Fibroblast of peridontal ligament (primary cell): ENCODE results near the gene TTC28.

Source experiments
- DNase-seq: peaks from one replicate; pipeline ENCODE4 v3.0.0-alpha.2; 2010; ENCODE audit errors: extremely low read depth

TTC28 gene

DNA sequence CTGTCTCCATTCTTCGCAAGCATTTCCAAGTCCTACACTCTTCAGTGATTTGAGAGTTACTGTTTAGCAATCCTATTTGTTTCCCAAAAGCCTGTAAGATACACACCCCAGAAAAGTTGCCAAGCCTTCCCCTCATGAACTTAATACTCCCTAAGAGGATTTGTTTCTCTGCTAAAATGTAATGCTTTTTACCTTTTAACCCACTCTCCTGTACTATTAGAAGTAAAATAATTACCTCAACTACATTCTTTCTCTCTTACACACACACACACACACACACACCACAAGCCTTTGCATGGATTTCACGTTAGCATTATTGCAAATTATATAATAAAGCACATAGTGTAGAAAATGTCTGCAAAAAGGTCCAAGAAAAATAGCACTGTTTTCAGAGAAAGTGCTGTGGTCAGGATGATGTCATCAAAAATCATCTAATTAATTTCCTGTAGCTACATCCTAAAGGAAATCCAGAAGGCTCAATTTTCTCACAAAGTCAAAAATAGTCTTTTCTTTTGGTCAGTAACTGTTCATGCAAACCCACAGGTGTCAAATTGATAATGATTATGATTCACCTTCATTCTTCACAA, 396.5 kb downstream of the TTC28 start:
- peak; percentile 70 for DNase-seq

DNA sequence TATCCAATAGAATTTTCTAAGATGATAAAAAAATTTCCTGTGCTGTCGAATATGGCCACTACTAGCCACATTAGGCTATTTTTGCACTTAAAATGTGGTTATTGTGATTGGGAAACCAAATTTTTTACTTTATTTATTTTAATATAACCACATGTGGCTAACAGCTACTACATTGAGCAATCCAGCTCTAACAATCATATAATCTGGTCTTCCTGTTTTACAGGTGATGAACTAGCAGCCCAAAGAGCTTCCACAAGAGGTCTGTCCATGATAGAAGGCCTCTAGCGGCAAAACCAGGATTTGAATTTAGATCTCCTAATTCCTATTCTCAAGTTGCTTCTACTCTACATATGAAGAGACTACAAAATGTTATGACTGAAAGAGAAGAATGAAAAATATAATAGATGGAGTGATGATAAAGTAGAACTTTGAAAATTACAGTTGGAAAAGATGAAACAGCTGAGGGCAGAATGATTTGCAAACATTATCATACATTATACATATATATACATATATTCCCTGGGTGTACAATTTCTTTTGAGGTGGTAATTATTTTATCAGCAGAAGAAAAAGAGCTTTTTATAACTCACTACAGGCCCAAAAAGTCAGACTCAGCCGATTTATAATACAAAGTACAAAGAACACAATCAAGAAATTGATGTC, 397.1 kb downstream of the TTC28 start:
- peak; percentile 78 for DNase-seq

DNA sequence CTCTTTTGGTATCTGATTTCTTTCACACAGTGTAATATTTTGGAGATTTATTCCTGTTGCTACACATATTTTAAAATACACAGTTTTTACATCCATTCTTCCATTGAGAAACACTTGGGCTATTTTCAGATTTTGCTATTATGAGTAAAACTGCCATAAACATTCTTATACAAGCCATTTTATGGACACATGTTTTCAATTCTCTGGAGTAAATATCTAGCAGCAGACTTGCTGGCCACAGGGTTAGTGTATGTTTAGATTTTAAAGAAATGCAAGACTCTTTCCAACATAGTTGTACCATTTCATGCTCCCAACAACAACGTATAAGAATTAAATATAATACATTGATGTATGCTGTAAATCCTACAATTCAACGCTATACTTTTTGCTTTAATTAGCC, 399.8 kb downstream of the TTC28 start:
- DNase-seq: peak; percentile 93

DNA sequence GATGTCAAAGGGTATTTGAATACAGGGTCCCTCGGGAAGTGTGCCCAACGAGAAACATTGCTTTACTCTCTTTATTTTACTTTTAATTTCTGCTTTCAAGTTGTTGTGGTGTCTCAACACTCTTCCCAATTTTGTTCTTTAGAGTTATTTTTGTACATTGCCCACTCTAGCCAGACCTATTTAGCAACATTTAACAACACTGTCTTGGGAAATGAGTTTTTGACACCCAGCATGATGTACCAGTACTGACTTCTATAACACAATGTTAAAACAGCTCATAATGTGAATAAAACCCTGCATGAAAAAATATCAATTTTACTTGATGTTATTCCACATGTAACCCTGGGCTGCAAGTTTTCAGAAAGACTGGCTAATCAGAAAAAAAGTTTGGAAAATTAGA, 410.4 kb downstream of the TTC28 start:
- no peak for DNase-seq

DNA sequence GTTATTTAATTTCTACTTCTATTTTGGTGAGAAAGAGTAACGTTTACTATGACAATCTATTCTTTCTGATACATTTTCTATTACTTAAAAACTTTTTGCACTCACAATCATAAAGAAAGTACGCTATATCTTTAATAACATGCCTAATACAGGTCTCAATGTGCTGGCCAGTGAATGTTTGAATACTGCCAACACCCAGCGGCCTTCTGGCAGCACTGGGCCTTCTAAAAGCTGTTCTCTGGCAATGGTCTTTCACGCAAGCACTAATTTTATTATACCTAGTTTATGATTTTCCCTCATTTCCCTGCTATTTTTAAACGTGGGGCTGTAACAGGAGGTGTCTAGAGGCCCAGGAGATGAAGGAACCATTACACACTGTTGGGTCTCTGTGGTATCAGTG, 410.8 kb downstream of the TTC28 start:
- DNase-seq: no peak

DNA sequence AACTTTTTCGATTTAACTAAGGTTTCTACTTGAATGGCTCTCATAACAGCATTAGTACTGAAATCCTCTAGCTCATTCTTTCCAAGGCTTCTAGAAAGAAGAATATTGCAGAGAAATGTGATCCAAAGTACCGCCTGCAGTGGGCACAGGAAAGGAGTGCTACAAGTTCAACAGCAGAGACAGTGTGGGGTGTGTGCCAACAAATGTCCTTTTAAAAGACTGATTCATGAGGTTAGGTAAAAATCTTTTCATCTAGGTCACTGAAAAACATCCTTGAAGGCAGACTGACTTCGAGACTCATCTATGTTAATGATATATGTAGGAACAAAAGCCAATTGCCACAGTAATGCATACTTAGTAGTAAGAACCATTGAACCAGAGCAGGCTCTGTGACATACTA, 411.5 kb downstream of the TTC28 start:
- DNase-seq: no peak

DNA sequence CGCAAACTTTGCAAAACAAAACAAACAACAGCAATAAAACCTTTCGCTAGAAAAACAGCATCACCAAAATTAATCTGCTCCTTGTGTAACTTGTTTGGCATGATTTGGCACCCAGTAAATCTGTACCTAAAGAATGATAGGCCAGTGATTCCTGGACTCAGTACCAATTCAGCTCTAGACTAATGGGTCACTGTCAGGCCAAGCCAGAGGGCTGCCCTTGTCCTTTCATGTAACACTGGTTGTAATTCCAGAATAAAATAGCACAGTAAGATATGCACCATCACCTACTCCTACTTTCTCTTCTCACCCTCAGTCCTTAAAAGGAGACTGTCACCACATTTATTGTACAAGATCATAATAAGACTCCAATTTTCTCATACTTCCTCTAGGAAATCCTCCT, 419.0 kb downstream of the TTC28 start:
- no peak for DNase-seq

DNA sequence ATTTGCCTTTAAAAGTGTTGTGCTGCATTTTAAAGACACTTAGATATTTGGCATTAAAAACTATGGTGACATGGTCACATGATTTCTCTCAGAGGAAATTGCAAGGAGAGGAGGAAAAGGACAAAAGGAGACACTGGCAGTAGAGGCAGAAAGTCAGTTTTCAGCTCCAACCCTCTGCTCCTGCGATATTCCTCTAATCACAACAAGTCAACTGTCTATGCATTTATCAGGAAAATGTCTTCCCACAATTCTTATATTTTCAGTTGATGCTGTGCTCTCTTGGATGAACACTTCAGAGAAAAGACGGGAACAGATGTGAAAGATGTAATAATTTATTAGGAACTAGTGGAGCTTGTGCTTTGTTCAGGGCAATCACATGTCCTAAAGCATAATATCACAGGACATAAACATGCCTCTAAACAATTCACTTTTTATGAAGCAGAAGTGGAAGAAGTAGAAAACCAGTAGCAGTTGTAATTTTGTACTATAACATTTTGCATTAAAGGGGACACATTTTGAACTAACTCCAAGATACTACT, 419.8 kb downstream of the TTC28 start:
- no peak for DNase-seq

DNA sequence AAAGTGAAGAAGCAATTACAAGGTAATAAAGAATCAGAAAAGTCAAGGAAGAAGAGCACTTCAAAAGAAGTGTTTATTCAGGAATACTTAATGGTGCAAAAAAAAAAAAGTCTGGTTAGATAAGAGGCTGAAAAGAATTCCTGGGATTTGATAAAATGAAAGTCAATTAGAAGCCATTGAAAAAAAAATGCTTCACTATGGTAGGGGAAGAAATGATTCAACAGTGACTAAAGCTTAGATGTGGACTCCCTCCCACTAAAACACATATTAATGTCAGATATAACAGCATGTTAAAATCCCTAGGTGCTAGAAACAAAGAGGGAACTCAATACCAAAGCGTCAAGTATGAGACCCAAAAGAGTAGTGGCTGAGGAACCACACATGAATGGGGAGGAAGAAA, 425.2 kb downstream of the TTC28 start:
- DNase-seq: no peak

DNA sequence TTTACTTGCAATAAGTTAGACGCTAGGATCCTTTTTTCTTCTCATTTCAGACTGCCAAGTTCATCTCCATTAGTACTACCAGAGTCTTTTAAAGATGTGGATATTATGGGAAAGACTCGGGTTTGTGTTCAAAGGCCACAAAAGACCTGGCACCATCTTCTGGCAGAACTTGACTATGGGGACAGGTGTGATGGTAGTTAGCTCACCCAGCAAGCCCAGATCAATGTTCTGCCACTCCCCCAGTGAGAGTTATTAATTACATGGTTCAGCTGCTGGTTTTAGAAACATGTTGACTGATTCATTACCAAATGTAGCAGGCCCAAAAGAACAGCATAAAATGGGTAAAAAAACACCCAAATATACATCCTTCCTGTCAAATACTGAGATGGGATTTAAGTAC, 427.1 kb downstream of the TTC28 start:
- DNase-seq: no peak

DNA sequence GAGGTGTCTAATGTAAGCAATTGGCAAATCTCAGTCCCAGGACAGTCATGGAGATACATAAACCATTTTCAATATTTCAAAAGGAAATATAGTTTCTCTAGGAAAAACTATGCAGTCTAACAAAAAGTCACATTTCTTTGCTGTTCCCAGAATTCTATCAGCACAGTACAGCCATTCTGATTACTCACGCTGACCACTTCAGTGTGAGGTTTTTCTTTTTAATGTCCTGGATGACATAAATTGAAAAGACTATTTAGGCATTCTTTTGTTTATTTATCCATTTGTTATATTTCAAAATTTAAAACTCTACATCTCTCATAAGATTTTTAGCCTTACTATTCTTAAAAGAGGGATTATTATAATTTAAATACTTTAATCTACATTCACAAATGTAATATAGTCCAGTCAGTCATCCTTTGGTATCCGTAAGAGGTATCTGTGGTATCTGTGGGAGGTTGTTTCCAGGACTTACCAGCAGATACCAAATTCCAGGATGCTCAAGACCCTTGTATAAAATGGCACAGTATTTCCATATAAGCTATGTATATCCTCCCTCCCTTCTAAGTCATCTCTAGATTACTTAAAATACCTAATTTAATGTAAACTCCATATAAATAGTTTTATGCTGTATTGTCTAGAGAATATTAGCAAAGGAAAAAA, 429.5 kb downstream of the TTC28 start:
- DNase-seq: no peak

DNA sequence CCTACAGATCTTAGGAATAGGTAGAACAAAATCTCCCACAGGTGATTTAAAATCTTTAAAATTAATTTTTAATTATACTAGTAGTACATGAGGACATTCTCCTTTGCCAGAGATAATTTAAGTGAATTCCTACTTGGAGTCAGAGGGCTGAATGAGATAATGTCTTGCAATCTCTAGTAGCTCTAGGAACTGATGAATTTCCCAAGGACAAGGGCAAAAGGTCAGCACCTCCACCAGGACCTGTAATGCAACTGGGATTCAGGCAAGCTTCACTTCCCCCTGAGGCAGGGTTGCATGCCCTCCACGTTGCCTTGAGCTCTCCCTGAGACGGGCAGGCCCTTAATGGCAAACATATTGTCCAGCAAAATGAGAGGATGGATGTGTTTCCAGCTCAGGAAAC, 430.2 kb downstream of the TTC28 start:
- no peak for DNase-seq

DNA sequence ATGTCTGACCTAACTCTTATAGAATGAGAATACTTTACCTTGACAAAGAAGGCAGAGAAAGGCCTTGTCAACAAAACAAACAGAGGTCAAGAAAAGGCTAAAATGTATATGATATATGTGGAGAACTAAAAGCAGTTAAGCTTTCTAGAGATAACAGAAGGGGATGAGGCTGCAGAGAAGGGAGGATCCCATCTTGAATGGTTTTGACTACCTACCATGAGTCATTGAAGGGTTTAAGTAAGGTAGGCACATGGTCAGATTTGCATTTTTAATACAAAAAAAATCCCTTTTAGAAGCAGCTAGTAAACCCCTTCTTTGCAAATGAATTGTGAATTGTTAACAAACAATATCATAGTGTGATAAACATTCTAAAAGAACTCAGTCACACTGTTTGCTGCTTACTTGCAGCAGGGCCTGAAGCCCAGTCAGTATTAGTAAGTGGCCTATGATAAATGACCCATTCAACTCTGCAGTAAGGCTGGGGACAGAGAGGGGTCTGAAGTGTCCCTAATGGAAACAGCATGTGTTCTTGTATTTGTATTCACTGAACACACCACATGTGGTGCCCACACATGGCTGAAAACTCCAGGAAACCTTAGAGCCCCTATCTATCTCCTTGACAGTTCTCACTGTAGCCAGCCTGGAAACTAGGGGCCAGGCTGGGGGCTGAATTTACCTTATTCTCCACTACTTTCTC, 431.8 kb downstream of the TTC28 start:
- DNase-seq: no peak

DNA sequence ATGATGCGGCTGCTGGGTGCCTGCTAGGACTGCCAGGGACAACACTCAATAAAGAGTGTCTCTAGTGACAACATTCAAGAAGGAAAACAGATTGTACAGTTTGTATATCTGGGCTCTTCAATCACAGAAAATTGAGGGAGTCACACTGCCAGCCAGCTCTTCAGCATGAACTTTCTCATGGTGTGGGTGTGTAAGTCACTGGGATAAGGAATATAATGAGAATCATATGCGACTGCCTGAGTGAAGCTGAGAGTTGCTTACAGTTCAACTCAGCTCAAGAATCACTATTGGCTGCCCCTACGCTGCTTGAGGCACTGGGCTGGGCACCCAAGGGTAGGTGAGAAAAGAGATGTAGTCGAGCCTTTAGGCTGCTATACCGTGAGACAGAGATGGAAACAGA, 432.5 kb downstream of the TTC28 start:
- peak; percentile 79 for DNase-seq

DNA sequence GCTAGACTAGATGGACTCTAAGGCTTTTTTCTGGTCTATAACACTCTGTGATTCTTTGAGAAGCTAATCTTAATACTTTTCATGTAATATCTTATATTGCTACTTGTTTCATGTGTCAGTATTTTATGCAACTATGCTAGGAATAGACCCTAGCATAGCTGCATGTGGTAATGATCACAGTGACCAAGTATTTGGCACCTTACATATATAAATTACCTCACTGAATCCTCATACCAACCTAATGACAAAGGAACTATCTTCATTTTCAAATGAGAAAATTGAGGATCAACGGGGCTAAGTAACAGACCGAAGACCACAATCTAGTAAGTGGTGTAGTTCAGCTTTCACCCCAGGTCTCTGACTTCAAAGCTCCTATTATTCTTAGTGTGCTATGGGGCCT, 433.2 kb downstream of the TTC28 start:
- peak; percentile 79 for DNase-seq

DNA sequence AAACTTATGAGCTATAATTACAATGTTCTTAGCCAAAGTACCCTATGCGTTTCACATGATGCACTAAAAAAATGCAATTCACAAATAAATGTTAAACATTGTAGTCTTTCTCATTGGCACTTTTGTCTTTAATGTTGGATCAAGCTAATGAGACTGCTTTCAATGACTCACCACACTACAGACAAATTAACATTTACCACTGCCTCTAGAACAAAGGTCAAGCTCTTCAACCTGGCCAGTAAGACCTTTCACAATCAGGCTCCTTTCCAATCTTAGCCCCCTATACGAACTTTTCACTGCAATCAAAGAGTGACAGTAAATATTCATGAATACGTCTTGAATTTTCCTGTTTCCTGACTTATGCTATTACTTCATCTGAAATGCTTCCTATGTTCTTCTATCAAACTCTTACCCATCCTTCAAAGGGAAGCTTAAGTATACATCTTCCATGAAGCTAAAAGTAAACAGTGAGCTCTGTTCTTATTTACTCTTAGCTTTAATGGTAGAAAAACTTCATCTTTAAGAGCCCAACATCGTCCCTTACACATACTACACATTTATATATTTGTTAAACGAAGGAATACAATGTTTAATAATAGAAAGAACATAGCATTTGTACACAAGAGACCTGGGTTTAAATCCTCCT, 433.9 kb downstream of the TTC28 start:
- no peak for DNase-seq

DNA sequence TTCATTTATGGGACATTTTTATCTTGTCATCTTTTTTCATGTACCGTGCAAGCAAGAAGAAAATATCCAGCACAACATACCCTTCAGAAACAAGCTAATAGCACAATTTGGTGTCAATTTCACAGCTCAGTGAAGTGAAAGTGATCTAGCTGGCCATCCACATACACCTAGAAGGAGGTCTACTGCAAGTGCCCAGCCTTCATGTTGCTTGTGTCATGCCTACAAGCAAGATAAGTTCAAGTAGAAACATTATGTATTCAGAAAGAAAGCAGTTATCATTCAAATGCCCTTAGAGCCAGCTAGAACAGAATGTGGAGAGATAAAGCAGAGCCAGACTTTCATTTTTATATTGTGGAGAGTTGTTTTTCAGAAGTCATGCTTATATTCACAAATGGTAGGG, 434.9 kb downstream of the TTC28 start:
- no peak for DNase-seq

DNA sequence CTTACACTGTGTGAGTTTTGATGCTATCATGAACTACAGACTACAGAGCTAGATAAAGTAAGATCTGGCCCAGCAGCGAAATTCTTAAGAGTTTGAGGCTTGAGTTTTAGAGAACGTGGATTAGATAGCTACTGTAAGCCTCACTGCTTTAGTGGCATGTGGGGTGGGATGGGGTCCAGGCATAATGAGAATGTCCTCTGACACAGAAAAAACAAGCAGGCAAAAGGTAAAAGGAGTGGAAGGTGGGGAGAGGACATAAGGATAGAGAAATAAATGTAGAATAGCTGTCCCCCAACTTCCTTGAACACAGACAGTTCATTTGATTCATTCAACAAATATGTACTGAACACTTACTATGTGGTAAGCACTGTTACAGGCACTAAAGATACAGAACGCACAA, 436.1 kb downstream of the TTC28 start:
- no peak for DNase-seq

DNA sequence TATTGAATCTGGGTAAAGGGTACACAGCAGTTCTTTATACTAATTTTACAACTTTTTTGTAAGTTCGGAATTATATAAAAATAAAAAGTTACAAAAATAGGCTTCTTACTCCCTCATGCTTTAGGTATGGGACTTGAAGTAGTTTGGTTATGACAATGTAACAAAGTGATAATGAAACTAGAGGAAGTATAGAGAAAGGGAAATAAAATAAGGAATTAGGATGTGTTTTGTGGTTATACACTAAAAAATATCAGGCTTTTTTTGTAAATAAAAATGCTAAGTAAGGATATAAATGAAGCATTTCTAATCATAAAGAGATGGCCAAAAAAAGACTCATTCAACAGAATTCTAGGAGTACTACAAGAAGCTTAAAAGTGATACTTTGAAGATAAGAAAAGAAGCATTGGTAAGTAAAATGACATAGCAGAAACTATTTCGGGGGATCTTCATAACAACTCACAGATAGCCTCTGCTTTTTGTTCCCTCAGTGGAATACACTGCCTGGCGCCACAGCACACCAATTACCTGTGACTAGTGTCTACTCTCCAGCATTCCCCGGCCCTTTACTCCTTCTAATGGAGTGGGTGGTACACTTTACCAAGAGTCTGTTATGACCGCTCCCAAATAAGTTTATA, 437.9 kb downstream of the TTC28 start:
- DNase-seq: no peak

DNA sequence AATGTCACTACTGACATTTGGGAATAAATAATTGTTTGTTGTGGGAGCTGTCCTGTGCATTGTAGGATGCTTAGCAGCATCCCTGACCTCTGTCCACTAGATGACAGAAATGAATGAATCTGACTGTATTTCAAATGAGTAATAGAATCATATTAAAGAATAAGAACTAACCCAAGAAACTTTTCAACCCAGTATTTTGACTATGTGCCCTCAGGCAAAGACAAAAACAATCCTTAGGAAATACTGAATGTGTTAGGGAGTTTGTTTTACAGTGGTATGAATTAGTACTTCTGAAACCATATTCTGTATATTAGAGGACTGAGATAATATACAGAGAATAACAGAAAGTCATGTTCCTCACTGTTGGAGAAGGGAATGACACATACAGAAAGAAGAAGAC, 439.7 kb downstream of the TTC28 start:
- DNase-seq: no peak

DNA sequence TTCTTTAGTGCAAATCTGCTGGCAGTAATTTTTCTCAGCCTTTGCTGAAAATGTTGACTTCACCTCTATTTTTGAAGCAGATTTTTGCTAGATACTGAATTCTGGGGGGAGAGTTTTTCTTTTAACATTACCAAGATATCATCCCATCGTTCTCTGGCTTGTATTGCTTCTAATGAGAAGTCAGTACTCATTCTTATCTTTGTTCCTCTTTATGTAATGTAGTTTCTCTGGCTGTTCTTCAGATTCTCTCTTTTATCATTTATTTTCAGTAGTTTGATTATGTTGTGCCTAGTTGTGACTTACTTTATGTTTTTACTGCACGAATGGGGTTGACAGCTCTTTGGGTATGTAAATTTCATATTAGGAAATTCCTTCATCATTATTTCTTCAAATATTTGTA, 441.9 kb downstream of the TTC28 start:
- no peak for DNase-seq

DNA sequence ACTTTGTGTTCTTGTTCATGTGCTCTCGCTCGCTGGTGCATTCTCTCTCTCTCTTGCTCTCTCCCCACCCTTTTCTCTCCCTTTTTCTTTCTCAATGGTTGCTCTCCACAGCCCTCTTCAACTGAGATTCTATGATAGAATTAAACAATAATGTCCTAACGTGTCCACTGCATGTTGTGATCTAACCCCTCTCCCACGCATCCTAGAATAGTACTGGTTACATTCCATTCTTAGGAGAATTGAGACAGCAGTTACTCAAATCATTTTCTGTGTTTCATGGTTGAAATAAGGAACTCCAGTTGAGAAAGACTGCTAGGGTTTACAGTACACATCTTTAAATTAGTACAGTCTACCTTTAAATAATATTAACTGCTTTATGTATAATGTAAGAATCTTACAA, 442.5 kb downstream of the TTC28 start:
- peak; percentile 25 for DNase-seq
